Gastroesophageal sphincter (tissue), 4 donors: Measurements from ENCODE around the gene ARHGEF16. TPM values are rescaled to one million over a fixed set of nuclear protein-coding genes. Genes with fewer than 3 reads are reported as not detected.

Experiments
- ATAC-seq: fragments of 150-250 bp; one replicate; pipeline ENCODE4 v1.9.1; 2016; ENCODE audit warnings: mild to moderate bottlenecking, moderate library complexity
- H3K27ac ChIP-seq, 4 donors: fragments of 200-600 bp; sonication (generic) in 3 of 4; 1 replicate in 3 of 4; 2 replicates in 1 of 4; pipeline ENCODE4 v1.5.1; 2016 to 2019
- H3K27me3 ChIP-seq: fragments of 200-600 bp; sonication (generic); one replicate; pipeline ENCODE4 v1.5.1; 2019
- H3K36me3 ChIP-seq, 2 donors: fragments of 200-600 bp; sonication (generic); one replicate each; pipeline ENCODE4 v1.5.1; 2019; ENCODE audit warnings: control low read depth in 1 of 2
- H3K4me1 ChIP-seq, 3 donors: fragments of 200-600 bp; sonication (generic); 1 replicate in 2 of 3; 2 replicates in 1 of 3; pipeline ENCODE4 v1.5.1; 2016 to 2019; ENCODE audit warnings: control low read depth in 2 of 3
- H3K4me3 ChIP-seq, 2 donors: fragments of 200-600 bp; sonication (generic); one replicate each; pipeline ENCODE4 v1.5.1; 2019; ENCODE audit warnings: mild to moderate bottlenecking in 1 of 2, moderate library complexity in 1 of 2
- H3K9me3 ChIP-seq, 3 donors: fragments of 200-600 bp; sonication (generic); one replicate each; pipeline ENCODE4 v1.5.1; 2017 to 2019; ENCODE audit warnings: control low read depth in 2 of 3
- CTCF ChIP-seq, 4 experiments: fragments of 200-600 bp in 2 of 4; fragments of 450-650 bp in 2 of 4; sonication (generic) in 1 of 4; IDR thresholded peaks; one replicate each; pipeline ENCODE4 v1.5.1; 2017 to 2019; ENCODE audit warnings: antibody characterized with exemption in 4 of 4, mild to moderate bottlenecking in 2 of 4, moderate library complexity in 2 of 4
- EP300 ChIP-seq: sonication (generic); formaldehyde crosslinking; IDR thresholded peaks from one replicate; pipeline ENCODE4 v1.6.1; 2017; ENCODE audit warnings: antibody characterized with exemption, mild to moderate bottlenecking
- POLR2A ChIP-seq, 2 donors: fragments of 450-650 bp; IDR thresholded peaks; one replicate each; pipeline ENCODE4 v1.6.1; 2017; ENCODE audit warnings: antibody characterized with exemption in 2 of 2, mild to moderate bottlenecking in 2 of 2, moderate library complexity in 1 of 2
- POLR2AphosphoS5 ChIP-seq: sonication (generic); formaldehyde crosslinking; IDR thresholded peaks from one replicate; pipeline ENCODE4 v1.6.1; 2017; ENCODE audit warnings: antibody characterized with exemption
- WGBS, 2 donors: methylation state at CpG; one replicate each; pipeline ENCODE4 v1.1.5; 2018; ENCODE audit warnings: low coverage in 1 of 2; 5-methylcytosine and 5-hydroxymethylcytosine counted together
- total RNA-seq, 4 donors: library from RNA; depleted of rRNA; stranded (reverse); fragments of >200 nt; gene quantifications; one replicate each; pipeline ENCODE4 v1.1.0, GENCODE V29; 2016

ARHGEF16 gene
- total RNA-seq, 4 donors from 2014 or later: 0.54 to 2.3 (median 0.87) TPM

GRCh38 chr1:3477241-3477995 is 23.0 kb downstream of the ARHGEF16 start:
- Histone ChIP-seq H3K4me3 (no peak overlapping the region), H3K36me3 (no peaks in the 10 kb centered on the region), H3K4me1 (no peaks in the 10 kb centered on the region), H3K27ac (no peak overlapping the region), H3K9me3 (no peaks in the 10 kb centered on the region), H3K27me3 (peaks cover 54% of the 10 kb centered on the region)
- TF ChIP-seq POLR2A (IDR thresholded peaks at IDR 0.05) (no peak), EP300 (no peak), POLR2AphosphoS5 (no peak), CTCF (IDR thresholded peaks at IDR 0.05) (no peak)
- no peak for ATAC-seq
- WGBS, 2 donors: 68% methylated on average over 5 of the region's 28 CpGs; no CpG with 5 or more reads in 1 of the 2 donors

GRCh38 chr1:3478187-3478586 is 23.7 kb downstream of the ARHGEF16 start:
- no peak overlapping the region for H3K27ac ChIP-seq
- no peak for TF ChIP-seq POLR2AphosphoS5
- TF ChIP-seq EP300: no peak
- WGBS, 2 donors: 100% methylated on average over 1 of the region's 24 CpGs; no CpG with 5 or more reads in 1 of the 2 donors
- no peaks in the 10 kb centered on the region for H3K4me1 ChIP-seq
- no peak overlapping the region for H3K4me3 ChIP-seq
- H3K36me3 ChIP-seq: no peaks in the 10 kb centered on the region
- ATAC-seq: no peak
- H3K27me3 ChIP-seq: peaks cover 55% of the 10 kb centered on the region
- no peaks in the 10 kb centered on the region for H3K9me3 ChIP-seq

- TF ChIP-seq CTCF (IDR thresholded peaks at IDR 0.05) (no peak), POLR2AphosphoS5 (no peak), POLR2A (IDR thresholded peaks at IDR 0.05) (no peak), EP300 (no peak)
- WGBS, 2 donors: 68% methylated on average over 3 of the region's 30 CpGs; no CpG with 5 or more reads in 1 of the 2 donors
These were observed 25.3 kb downstream of the ARHGEF16 start for GRCh38 chr1:3479511-3480368.

GRCh38 chr1:3480369-3480719 is 25.9 kb downstream of the ARHGEF16 start:
- Histone ChIP-seq H3K9me3 (no peaks in the 10 kb centered on the region), H3K27me3 (peaks cover 59% of the 10 kb centered on the region), H3K4me1 (no peaks in the 10 kb centered on the region), H3K4me3 (no peak overlapping the region), H3K27ac (no peak overlapping the region), H3K36me3 (no peaks in the 10 kb centered on the region)
- no CpG with 5 or more reads among the region's 21 CpGs for WGBS, 2 donors
- ATAC-seq: no peak
- TF ChIP-seq CTCF (IDR thresholded peaks at IDR 0.05): no peak

More at GRCh38 chr1:3479511-3480368, 25.3 kb downstream of the ARHGEF16 start:
- Histone ChIP-seq H3K27ac (no peak overlapping the region), H3K4me1 (no peaks in the 10 kb centered on the region), H3K9me3 (no peaks in the 10 kb centered on the region), H3K4me3 (no peak overlapping the region), H3K36me3 (no peaks in the 10 kb centered on the region), H3K27me3 (peaks cover 56% of the 10 kb centered on the region)
- ATAC-seq: no peak

GRCh38 chr1:3481046-3481445 is 26.6 kb downstream of the ARHGEF16 start:
- peaks cover 53% of the 10 kb centered on the region for H3K27me3 ChIP-seq
- H3K27ac ChIP-seq: no peak overlapping the region
- no peaks in the 10 kb centered on the region for H3K9me3 ChIP-seq
- H3K4me3 ChIP-seq: no peak overlapping the region
- H3K36me3 ChIP-seq: no peaks in the 10 kb centered on the region
- no peaks in the 10 kb centered on the region for H3K4me1 ChIP-seq
- ATAC-seq: no peak
- WGBS, 2 donors: 24 to 47% methylated on average over 2 of the region's 15 CpGs
- TF ChIP-seq EP300: no peak
- TF ChIP-seq POLR2A (IDR thresholded peaks at IDR 0.05): no peak
- no peak for TF ChIP-seq POLR2AphosphoS5
- TF ChIP-seq CTCF (IDR thresholded peaks at IDR 0.05): no peak
